GM19023 (cell line): ENCODE measurements around the gene SHC2.
"Not testable (repeated sequence)": the region's sequence is repeated elsewhere in the genome, so short reads cannot be mapped to it uniquely, and the experiment has no call there.

Experiments used
- ATAC-seq: cut with Tn5 transposase; IDR thresholded peaks from one replicate; pipeline ENCODE4 v1.9.1; 2021; ENCODE audit warnings: mild to moderate bottlenecking, moderate library complexity; ENCODE audit not compliant: unreplicated experiment

Gene SHC2

GRCh38 chr19:470701-471100 lies 9.9 kb upstream of the SHC2 start:
- no peak for ATAC-seq

- no peak for ATAC-seq
Measured at GRCh38 chr19:469833-470232, 9.0 kb upstream of the SHC2 start.

GRCh38 chr19:468587-469256 lies 7.9 kb upstream of the SHC2 start:
- ATAC-seq: no peak

- no peak for ATAC-seq
Measured at GRCh38 chr19:467554-467953, 6.7 kb upstream of the SHC2 start.

GRCh38 chr19:465056-465816 lies 4.4 kb upstream of the SHC2 start:
- ATAC-seq: no peak

GRCh38 chr19:464208-464545 lies 3.3 kb upstream of the SHC2 start:
- ATAC-seq: no peak

GRCh38 chr19:463483-464207 lies 2.8 kb upstream of the SHC2 start:
- ATAC-seq: no peak

GRCh38 chr19:461721-462551 lies 1.1 kb upstream of the SHC2 start:
- ATAC-seq: no peak

- no peak for ATAC-seq
Measured at GRCh38 chr19:459724-460511, 915 bp downstream of the SHC2 start.

GRCh38 chr19:458091-459042 lies 2.5 kb downstream of the SHC2 start:
- ATAC-seq: no peak

- ATAC-seq: no peak
Measured at GRCh38 chr19:457636-458035, 3.2 kb downstream of the SHC2 start.

GRCh38 chr19:456547-457110 lies 4.2 kb downstream of the SHC2 start:
- no peak for ATAC-seq

- no peak for ATAC-seq
Measured at GRCh38 chr19:455851-456546, 4.8 kb downstream of the SHC2 start.

GRCh38 chr19:455031-455705 lies 5.7 kb downstream of the SHC2 start:
- ATAC-seq: no peak

GRCh38 chr19:453606-454005 lies 7.2 kb downstream of the SHC2 start:
- ATAC-seq: no peak

GRCh38 chr19:452829-453228 lies 8.0 kb downstream of the SHC2 start:
- ATAC-seq: no peak

- not testable (repeated sequence) for ATAC-seq
Measured at GRCh38 chr19:450912-451481, 9.8 kb downstream of the SHC2 start.
